Activated gamma-delta T cell treated with Interleukin-2 at 50 U/mL for 16 hours (primary cell): ENCODE results near the gene FNDC1.

Experiments
- DNase-seq: peaks from one replicate; pipeline ENCODE4 v3.0.0-alpha.2; 2020

Gene FNDC1

DNA sequence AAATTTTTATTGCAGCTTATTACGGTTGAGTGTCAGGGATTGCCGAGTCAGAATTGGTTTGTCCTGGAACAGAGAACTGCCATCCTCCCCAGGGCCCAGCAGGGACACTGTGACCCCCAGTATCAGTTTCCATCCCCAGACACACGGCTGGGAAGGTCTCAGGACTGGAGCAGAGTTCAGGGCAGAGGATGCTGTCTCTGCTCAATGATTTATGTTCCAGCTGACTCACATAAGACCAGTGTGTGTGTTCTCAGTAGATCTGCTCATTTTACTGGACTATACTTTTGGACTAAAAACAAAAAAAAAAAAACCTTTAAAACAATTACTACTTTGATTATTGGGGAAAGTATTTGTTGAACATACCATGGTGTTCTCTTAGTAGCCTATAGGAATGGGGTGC, 44.2 kb downstream of the FNDC1 start:
- DNase-seq = no peak

DNA sequence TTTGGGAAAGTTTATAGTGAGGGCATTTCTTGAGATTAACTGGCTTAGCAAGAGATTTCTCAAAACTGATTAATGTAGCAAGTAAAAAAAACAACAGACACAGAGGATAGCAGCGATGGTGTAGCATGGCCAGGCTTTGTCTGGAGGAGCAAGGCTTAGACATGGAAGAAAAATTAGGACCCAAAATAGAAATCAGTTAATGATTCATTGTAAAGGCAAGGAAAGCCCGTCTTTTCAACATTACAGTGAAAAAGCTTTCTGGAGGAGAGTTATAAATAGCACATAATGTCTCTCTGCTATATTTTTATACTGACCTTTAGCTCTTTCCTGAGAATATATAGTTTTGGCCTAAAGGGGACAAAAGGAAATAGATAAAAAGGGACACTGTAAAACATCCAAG, 45.1 kb downstream of the FNDC1 start:
- no peak for DNase-seq

GRCh38 chr6:159217595-159218275, 48.5 kb downstream of the FNDC1 start:
- no peak for DNase-seq

- DNase-seq = no peak
These were observed 50.9 kb downstream of the FNDC1 start for GRCh38 chr6:159220093-159220492.

GRCh38 chr6:159221486-159222170, 52.4 kb downstream of the FNDC1 start:
- DNase-seq = no peak

DNA sequence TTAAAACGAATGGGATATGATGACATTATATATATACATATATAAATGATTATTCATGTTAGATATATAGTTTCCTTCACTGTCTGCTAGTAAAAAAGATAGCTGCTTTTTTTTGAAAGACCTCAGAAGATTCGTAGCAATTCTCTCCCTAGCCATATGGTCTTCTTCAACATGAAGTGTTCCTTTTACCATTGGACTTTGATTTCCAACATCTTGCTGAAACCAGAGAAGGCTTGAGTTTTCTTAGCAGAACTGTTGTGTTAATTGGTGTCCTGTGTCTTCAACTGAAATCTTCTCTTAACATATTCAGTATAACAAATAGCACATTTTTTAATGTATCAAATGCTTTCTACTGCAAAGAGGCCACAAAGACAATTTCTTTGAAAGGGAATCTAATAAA, 55.3 kb downstream of the FNDC1 start:
- DNase-seq = no peak

- no peak for DNase-seq
These were observed 60.5 kb downstream of the FNDC1 start for GRCh38 chr6:159229651-159230051.

GRCh38 chr6:159232106-159232645, 63.0 kb downstream of the FNDC1 start:
- DNase-seq = no peak

- DNase-seq = no peak
These were observed 63.6 kb downstream of the FNDC1 start for GRCh38 chr6:159232751-159233150.

DNA sequence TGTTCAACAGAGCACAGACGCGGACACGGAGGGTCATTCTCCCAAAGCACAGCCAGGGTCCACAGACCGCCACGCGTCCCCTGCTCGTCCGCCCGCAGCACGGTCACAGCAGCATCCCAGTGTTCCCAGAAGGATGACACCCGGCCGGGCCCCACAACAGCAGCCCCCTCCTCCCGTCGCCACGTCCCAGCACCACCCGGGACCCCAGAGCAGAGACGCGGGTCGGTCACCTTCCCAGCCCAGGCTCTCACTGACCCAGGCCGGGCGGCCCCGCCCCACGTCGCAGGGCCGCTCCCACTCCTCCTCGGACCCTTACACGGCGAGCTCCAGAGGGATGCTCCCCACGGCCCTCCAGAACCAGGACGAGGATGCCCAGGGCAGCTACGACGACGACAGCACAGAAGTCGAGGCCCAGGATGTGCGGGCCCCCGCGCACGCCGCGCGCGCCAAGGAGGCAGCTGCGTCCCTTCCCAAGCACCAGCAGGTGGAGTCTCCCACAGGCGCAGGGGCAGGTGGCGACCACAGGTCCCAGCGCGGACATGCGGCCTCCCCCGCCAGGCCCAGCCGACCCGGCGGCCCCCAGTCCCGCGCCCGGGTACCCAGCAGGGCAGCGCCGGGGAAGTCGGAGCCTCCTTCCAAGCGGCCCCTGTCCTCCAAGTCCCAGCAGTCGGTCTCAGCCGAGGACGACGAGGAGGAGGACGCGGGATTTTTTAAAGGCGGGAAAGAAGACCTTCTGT, 64.3 kb downstream of the FNDC1 start:
- no peak for DNase-seq

GRCh38 chr6:159234102-159234553, 64.9 kb downstream of the FNDC1 start:
- no peak for DNase-seq

GRCh38 chr6:159238920-159239558, 69.8 kb downstream of the FNDC1 start:
- no peak for DNase-seq

GRCh38 chr6:159249128-159249527, 79.9 kb downstream of the FNDC1 start:
- DNase-seq = no peak

- DNase-seq = no peak
These were observed 80.6 kb downstream of the FNDC1 start for GRCh38 chr6:159249752-159250151.

DNA sequence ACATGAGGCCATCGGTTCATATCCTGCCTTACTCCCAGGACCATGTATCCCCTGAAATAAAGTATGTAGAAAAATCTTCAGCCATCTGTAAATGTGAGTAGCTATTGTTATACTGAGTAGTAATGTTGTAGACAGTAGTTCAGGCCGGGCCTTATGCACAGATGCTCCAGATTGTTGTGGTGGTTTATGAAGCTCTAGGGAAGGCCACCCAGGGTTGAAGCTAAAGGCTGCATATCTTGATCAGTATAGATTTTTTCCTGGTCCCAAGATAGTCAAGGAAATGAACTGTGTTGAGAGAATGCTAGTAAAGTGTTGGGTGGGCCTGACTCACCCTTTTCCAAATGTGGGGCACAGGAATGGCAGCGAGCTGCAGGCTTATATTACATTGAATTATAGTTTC, 81.4 kb downstream of the FNDC1 start:
- DNase-seq = no peak

DNA sequence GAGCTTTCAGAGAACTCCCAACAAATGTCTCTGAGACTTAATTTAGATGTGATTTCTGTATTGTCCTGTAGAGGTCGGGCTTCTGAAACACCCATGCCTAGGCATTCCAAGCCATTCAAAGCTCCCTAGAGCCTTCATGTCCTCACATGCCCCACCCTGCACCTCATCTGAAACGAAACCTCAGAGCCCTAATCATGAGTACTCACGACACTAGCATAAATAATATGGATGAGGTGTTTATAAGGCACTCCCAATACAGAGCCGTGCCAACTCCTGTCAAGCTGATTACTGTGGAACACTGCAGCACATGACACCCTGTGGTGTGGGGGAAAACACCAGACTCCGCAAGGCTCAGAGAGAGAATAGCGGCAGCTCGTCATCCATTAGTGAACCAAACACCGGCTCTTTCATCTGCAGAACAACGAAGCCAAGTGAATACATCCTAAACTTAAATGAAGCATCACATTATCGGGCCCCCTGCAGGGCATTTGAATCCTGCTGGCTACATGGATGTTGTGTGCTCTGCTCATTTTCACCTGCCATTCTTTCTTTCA, 83.8 kb downstream of the FNDC1 start:
- no peak for DNase-seq

GRCh38 chr6:159254186-159254585, 85.0 kb downstream of the FNDC1 start:
- DNase-seq = no peak

GRCh38 chr6:159255434-159255951, 86.3 kb downstream of the FNDC1 start:
- DNase-seq = no peak

DNA sequence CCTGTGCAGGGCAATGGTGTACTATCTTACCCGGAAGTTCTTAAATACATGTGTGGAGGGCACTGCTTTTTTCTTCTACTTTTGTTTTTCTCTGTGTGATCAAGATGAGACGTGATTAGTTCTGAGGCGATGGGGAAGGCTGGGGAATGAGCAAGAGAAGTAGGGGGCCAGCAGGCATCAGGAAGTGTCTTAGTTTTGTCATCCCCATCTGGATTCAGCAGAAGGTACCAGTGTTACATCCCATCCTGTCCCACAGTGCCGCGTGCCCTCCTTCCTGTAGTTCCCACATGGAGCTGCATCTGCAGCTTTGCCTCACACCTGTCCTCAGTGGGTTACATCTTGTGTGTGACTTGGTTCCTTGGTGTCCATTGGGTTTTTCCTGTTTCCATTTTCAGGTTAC, 86.9 kb downstream of the FNDC1 start:
- no peak for DNase-seq

DNA sequence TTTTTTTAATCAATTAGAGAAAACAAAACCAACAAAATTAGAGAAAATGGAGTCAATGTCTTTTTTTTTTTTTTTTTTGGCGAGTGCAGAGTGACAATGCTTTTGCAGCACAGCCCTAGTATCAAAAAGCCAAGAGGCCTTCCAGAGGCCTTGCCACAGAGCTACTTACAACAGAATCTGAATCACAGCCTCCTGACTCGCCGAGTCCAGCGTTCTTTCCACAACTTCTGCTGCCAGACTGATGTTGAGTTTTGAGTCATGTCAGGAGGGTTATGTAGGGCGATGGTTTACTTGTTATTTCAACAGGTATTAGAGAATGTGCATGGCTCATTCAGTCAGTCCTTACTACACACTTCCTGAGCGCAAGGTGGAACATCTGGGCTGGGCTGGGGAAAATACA, 88.6 kb downstream of the FNDC1 start:
- DNase-seq = no peak

DNA sequence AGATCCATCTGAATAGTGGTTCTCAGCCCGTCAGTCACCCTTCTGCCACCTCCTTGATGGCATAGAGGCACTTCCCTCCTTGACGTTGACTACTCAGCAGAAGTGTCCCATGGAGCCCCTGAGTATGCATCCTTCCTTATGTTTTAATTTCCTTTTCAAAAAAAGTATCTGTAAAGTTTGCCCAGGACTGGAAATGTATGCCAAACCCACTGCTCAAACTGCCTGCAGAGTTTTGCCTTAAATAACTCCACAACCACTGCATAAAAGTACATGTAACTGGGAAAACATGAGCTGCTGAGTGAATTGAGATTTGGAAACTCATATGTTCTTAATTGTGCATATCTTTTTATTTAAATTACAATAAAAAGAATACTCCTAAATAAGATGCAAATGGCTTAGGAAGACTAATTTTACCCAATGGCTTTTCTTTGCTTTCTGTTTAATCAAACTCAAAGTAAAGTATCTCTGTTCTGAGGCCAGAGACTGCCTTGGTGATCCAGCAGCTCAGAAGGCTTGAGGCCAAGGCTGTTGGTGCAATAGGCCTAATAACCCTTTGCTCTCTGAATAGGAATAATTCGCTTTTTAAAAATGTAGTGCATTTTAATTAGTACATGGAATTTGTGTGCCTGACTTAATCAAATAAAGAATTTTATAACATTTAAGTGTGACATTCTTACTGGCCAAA, 90.4 kb downstream of the FNDC1 start:
- DNase-seq = no peak

GRCh38 chr6:159260208-159260607, 91.0 kb downstream of the FNDC1 start:
- DNase-seq = no peak
